Peyer's patch (tissue), 4 donors: ENCODE results near the gene CCDC74A. TPM values are rescaled to one million over a fixed set of nuclear protein-coding genes. Genes with fewer than 3 reads are reported as not detected.
"Not testable (repeated sequence)": the region's sequence is repeated elsewhere in the genome, so short reads cannot be mapped to it uniquely, and the experiment has no call there.

Experiments used
- DNase-seq, 3 donors: peaks; one replicate each; pipeline ENCODE4 v3.0.0-alpha.2; 2017 to 2019
- H3K27ac ChIP-seq, 4 donors: fragments of 200-600 bp; sonication (generic); one replicate each; pipeline ENCODE4 v1.5.1; 2016 to 2019
- H3K27me3 ChIP-seq, 2 donors: fragments of 200-600 bp; sonication (generic); one replicate each; pipeline ENCODE4 v1.5.1; 2019
- H3K36me3 ChIP-seq, 3 donors: fragments of 200-600 bp; sonication (generic); one replicate each; pipeline ENCODE4 v1.5.1; 2016 to 2019
- H3K4me1 ChIP-seq, 4 donors: fragments of 200-600 bp; sonication (generic); one replicate each; pipeline ENCODE4 v1.5.1; 2016 to 2019
- H3K4me3 ChIP-seq, 4 donors: fragments of 200-600 bp; sonication (generic); 1 replicate in 3 of 4; 2 replicates in 1 of 4; pipeline ENCODE4 v1.5.1; 2016 to 2019; ENCODE audit warnings: mild to moderate bottlenecking in 1 of 4
- H3K9me3 ChIP-seq, 4 donors: fragments of 200-600 bp; sonication (generic); one replicate each; pipeline ENCODE4 v1.5.1; 2016 to 2019; ENCODE audit warnings: mild to moderate bottlenecking in 1 of 4
- CTCF ChIP-seq, 6 experiments: fragments of 450-650 bp in 4 of 6; fragments of 200-600 bp in 2 of 6; sonication (generic) in 1 of 6; IDR thresholded peaks; one replicate each; pipeline ENCODE4 v1.5.1; 2017 to 2019; ENCODE audit warnings: antibody characterized with exemption in 6 of 6, mild to moderate bottlenecking in 3 of 6, moderate library complexity in 1 of 6
- POLR2A ChIP-seq, 2 donors: fragments of 450-650 bp; IDR thresholded peaks; one replicate each; pipeline ENCODE4 v1.5.1; 2017; ENCODE audit warnings: antibody characterized with exemption in 2 of 2, mild to moderate bottlenecking in 2 of 2, moderate library complexity in 2 of 2
- total RNA-seq, 4 donors: library from RNA; depleted of rRNA; stranded (reverse); fragments of >200 nt; gene quantifications; one replicate each; pipeline ENCODE4 v1.1.0, GENCODE V29; 2016

The CCDC74A gene
- total RNA-seq, 4 donors from 2014 or later = 1.6 TPM; not detected in 3

GRCh38 chr2:131516011-131516410, 11.7 kb upstream of the CCDC74A start:
- Histone ChIP-seq H3K36me3 (peaks cover 0 to 40% (median 0%) of the 10 kb centered on the region in 3 donors), H3K9me3 (no peaks in the 10 kb centered on the region)
- DNase-seq = peak in 1 of 3 donors; percentile 21

GRCh38 chr2:131516621-131517020, 11.1 kb upstream of the CCDC74A start:
- peaks cover 0 to 37% (median 0%) of the 10 kb centered on the region in 3 donors for H3K36me3 ChIP-seq

More at GRCh38 chr2:131516011-131516410, 11.7 kb upstream of the CCDC74A start:
- Histone ChIP-seq H3K27ac (no peak overlapping the region), H3K4me3 (no peak overlapping the region), H3K27me3 (no peaks in the 10 kb centered on the region), H3K4me1 (no peaks in the 10 kb centered on the region)
- TF ChIP-seq POLR2A (IDR thresholded peaks at IDR 0.05) (no peak), CTCF (IDR thresholded peaks at IDR 0.05) (no peak)

GRCh38 chr2:131517106-131517831, 10.4 kb upstream of the CCDC74A start:
- Histone ChIP-seq H3K9me3 (no peaks in the 10 kb centered on the region), H3K27ac (no peak overlapping the region), H3K4me3 (no peak overlapping the region), H3K36me3 (peaks cover 0 to 37% (median 0%) of the 10 kb centered on the region in 3 donors), H3K27me3 (no peaks in the 10 kb centered on the region), H3K4me1 (no peaks in the 10 kb centered on the region)
- TF ChIP-seq CTCF (IDR thresholded peaks at IDR 0.05) (no peak), POLR2A (IDR thresholded peaks at IDR 0.05) (no peak)
- peak in 1 of 3 donors; percentile 41 for DNase-seq

More at GRCh38 chr2:131516621-131517020, 11.1 kb upstream of the CCDC74A start:
- not testable (repeated sequence) for H3K27me3 ChIP-seq, H3K4me1 ChIP-seq, H3K9me3 ChIP-seq, H3K4me3 ChIP-seq, H3K27ac ChIP-seq
- DNase-seq = peak in 2 of 3 donors; percentile 33 to 45

- not testable (repeated sequence) for H3K27me3 ChIP-seq, H3K4me1 ChIP-seq, H3K9me3 ChIP-seq, H3K27ac ChIP-seq, H3K4me3 ChIP-seq
- peaks cover 0 to 36% (median 0%) of the 10 kb centered on the region in 3 donors for H3K36me3 ChIP-seq
- DNase-seq = peak in 1 of 3 donors; percentile 34
Observed at GRCh38 chr2:131517856-131518255, 9.8 kb upstream of the CCDC74A start.

GRCh38 chr2:131518531-131518930, 9.2 kb upstream of the CCDC74A start:
- H3K4me3 ChIP-seq, H3K4me1 ChIP-seq, H3K27ac ChIP-seq, H3K27me3 ChIP-seq, H3K9me3 ChIP-seq: not testable (repeated sequence)
- DNase-seq = peak in 2 of 3 donors; percentile 17 to 23
- peaks cover 0 to 33% (median 0%) of the 10 kb centered on the region in 3 donors for H3K36me3 ChIP-seq

GRCh38 chr2:131519466-131519865, 8.2 kb upstream of the CCDC74A start:
- TF ChIP-seq POLR2A (IDR thresholded peaks at IDR 0.05) (no peak), CTCF (IDR thresholded peaks at IDR 0.05) (no peak)
- Histone ChIP-seq H3K27me3 (no peaks in the 10 kb centered on the region), H3K4me3 (no peak overlapping the region), H3K27ac (no peak overlapping the region), H3K36me3 (peaks cover 0 to 33% (median 0%) of the 10 kb centered on the region in 3 donors), H3K9me3 (no peaks in the 10 kb centered on the region), H3K4me1 (no peaks in the 10 kb centered on the region)
- DNase-seq = peak in 2 of 3 donors; percentile 36 to 39

- not testable (repeated sequence) for H3K27ac ChIP-seq, DNase-seq, H3K4me1 ChIP-seq, H3K4me3 ChIP-seq, H3K9me3 ChIP-seq, H3K27me3 ChIP-seq
- peaks cover 0 to 33% (median 0%) of the 10 kb centered on the region in 3 donors for H3K36me3 ChIP-seq
Observed at GRCh38 chr2:131519871-131520470, 7.7 kb upstream of the CCDC74A start.
